ENCODE data around the gene WDFY2.
"Not testable (repeated sequence)": the region's sequence is repeated elsewhere in the genome, so short reads cannot be mapped to it uniquely, and the experiment has no call there.

WDFY2 gene

GRCh38 chr13:51564252-51564651, 20.0 kb upstream of the WDFY2 start:
- DNase-seq (ENCODE audit: low spot score) = no peak

- DNase-seq (ENCODE audit: low spot score) = no peak
These were observed 19.6 kb upstream of the WDFY2 start for GRCh38 chr13:51564671-51565070.

DNA sequence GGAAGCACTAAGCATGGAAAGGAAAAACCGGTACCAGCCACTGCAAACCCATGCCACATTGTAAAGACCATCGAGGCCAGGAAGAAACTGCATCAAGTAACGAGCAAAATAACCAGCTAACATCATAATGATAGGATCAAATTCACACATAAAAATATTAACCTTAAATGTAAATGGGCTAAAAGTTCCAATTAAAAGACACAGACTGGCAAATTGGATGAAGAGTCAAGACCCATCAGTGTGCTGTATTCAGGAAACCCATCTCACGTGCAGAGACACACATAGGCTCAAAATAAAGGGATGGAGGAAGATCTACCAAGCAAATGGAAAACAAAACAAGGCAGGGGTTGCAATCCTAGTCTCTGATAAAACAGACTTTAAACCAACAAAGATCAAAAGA, 15.3 kb upstream of the WDFY2 start:
- not testable (repeated sequence) for DNase-seq (ENCODE audit: low spot score)

GRCh38 chr13:51576754-51577153, 7.5 kb upstream of the WDFY2 start:
- no peak for DNase-seq (ENCODE audit: low spot score)

- DNase-seq (ENCODE audit: low spot score) = no peak
These were observed 6.6 kb upstream of the WDFY2 start for GRCh38 chr13:51577690-51578089.

- no peak for DNase-seq (ENCODE audit: low spot score)
These were observed 4.6 kb upstream of the WDFY2 start for GRCh38 chr13:51579676-51580075.

DNA sequence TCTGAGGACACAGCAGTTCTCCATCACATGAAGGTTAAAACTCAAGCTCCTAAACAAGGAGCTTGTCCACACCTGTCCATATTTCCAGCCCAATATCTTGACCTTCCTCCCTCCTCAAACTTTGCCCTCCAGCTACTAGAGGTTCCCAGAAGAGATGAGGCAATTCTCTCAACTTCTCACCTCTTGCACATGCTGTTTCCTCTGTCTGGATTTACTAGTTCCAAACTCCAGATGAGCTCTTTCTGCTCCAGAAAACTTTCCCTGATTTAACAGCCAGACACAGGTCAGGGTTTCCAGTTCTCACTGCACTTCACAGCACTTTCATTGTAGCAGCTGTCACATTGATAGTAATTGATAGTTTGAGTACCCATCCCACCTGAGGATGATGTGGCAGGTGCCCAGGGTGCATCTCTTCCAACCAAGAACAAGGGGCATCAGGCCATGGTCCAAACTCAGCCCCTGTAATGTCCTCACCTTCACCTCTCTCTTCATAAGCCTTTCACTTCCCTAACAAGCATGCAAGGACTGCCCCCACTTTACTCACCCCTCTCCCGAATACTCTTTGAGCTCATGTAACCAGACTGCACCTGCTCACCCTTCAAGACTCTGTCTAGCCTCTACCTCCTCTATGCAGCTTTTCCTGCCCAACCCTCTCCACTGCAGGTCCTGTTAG, 3.0 kb upstream of the WDFY2 start:
- DNase-seq (ENCODE audit: low spot score) = no peak

GRCh38 chr13:51583469-51583874, 790 bp upstream of the WDFY2 start:
- DNase-seq (ENCODE audit: low spot score) = no peak

GRCh38 chr13:51584731-51585672, 740 bp downstream of the WDFY2 start:
- peak; percentile 50 for DNase-seq (ENCODE audit: low spot score)

- DNase-seq (ENCODE audit: low spot score) = no peak
These were observed 1.4 kb downstream of the WDFY2 start for GRCh38 chr13:51585696-51586095.

DNA sequence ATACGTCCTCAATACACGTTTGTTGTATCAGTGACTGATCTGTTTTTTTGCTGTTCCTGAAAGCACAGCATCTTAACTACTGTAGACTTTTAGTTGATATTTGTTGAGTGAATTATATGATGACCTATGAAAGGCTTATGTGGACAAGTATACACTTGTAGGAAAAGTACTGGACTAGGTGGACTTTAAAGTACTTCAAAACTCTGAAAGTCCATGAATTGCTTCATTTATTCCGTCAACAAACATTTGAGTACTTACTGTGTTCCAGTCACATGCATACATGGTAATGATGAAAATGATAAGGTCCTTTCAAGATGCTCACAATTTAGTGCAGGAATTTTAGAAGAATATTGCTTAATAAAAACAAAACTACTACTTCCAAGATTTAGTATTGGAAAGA, 3.1 kb downstream of the WDFY2 start:
- DNase-seq (ENCODE audit: low spot score) = no peak

- no peak for DNase-seq (ENCODE audit: low spot score)
These were observed 4.2 kb downstream of the WDFY2 start for GRCh38 chr13:51588406-51588949.

GRCh38 chr13:51589793-51590192, 5.5 kb downstream of the WDFY2 start:
- no peak for DNase-seq (ENCODE audit: low spot score)

DNA sequence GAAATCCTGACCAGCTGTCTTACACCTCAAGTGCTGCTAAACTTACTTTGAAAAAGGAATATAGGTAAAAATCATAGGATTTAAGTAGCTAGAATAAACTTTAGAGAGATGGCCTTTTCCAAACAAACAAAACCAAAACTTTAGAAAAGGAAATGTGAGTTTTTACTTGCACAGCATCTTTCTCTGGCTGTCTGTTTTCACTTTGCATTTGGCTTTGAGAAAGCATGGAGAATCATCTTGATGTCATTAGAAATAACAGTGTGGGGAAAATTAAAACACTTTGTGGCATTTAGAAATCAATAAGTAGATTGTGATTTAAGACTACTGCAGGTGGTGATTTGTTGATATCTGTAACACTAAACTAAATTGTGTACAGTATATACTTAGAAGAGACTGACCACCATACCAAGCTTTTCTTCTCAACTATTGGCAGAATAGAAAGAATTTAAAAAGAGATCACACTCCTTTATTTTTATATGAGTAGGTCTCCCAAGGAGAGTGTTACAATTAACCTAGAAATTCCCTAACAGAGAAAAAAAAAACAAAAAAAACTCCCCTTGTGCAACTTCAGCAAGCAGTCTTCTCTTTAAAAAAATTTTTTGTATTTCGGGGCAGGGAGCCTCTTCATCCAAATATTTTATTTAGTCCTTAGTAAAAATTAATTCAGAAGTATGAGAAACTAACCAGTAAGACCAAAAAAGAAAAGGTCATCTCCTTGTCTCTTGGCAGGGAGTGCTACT, 6.1 kb downstream of the WDFY2 start:
- no peak for DNase-seq (ENCODE audit: low spot score)

GRCh38 chr13:51590971-51591627, 6.8 kb downstream of the WDFY2 start:
- no peak for DNase-seq (ENCODE audit: low spot score)

DNA sequence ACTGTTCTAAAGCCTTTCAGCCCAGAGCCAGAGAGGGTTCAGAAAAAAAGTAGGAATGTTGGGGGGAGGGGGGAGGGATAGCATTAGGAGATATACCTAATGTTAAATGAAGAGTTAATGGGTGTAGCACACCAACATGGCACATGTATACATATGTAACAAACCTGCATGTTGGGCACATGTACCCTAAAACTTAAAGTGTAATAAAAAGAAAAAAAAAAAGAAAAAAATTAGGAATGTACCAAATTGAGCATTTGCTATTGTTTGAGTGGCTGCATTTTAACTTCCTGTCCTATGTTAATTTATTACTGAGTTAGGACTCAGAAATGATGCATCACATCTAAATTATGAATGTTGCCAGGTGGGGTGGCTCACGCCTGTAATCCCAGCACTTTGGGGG, 7.7 kb downstream of the WDFY2 start:
- DNase-seq (ENCODE audit: low spot score) = not testable (repeated sequence)

DNA sequence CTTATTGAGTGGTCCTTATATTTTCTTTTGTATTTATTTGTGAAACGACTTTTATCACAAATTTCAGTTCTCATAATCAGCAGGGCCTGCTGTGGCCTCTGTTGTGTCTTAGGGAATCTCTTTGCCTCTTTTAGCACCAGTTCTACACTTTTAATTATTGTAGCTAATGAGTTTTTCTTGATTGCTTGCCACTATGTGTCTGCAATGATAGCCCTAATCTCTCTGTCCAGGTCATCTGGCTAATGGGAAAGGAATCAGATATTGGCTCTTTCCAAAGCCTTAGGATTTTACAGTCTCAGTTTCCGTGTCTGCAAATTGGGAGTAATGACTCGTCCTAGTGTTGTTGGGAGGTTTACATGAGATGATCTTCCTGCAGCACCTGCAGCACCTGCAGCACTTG, 10.2 kb downstream of the WDFY2 start:
- DNase-seq (ENCODE audit: low spot score) = no peak

- DNase-seq (ENCODE audit: low spot score) = no peak
These were observed 11.2 kb downstream of the WDFY2 start for GRCh38 chr13:51595416-51595815.

DNA sequence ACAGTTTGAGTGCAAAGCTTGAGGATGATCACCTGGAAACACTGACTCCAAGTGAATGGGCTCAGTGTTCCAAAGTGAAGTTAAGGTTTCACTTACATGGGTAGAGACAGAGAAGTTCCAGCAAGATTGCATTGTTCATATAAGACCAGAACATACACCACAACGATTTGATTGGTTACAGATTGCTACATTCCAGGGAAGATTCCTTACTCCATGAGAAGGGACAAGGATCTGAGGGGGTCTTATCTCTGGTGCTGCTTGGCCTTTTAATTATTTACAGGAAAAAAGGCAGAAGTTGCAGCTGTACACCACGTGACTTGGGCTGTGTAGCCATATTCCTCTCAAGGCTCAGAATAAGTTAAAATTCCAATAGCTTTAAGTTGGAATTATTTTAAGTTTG, 12.3 kb downstream of the WDFY2 start:
- no peak for DNase-seq (ENCODE audit: low spot score)

DNA sequence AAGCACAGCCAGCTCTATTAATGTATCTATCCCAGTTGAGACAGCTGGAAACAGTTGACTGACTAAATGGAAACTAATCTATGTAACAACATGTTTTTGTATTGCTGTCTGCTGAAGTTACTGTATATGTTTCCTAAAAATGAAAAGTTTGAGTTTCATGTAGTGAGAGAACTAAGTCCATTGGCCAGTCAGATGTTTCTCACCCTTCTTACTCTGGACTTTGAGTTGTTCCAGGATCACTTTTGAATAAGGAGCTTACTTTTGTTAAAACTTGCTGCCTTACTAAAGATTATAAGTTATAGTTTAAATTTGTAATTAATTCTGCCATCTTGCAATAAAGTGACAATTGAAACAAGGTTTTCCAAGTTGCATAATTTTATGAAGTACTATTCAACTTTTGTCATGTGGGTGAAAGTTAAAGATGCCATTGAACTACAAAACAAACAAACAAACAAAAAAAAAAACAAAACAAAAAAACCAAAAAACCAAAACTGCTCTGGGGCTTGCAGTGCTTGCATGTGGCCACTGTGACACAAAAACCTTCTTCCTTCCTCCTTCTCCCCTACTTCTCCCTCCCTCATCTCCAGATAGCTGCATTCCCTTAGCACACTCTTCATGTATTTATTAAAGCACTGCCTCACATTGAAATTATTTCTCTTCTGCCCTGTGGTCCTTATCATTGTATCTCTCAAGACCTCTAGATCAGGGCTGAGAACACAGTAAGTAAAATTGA, 15.3 kb downstream of the WDFY2 start:
- no peak for DNase-seq (ENCODE audit: low spot score)

DNA sequence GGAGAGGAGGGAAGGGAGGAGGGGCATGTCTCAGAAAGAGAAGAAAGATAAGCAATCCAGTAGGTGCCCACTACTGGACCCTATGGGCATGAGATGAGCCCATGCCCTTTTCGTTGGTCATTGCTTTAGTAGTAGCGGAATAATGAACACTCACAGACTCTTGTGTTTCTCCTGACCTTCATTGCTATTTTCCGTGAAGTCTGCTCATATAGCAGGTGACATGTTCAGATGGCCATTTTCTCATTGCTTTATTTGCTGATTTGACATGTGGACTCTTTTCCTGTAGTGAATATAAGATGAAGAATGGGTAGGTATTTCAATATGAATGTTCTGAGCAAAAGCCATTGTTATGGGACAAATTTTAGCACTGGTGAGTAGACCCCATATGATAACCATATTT, 16.4 kb downstream of the WDFY2 start:
- no peak for DNase-seq (ENCODE audit: low spot score)

Measured in iPS-NIHi11 (cell line).